ENCODE results near the gene GAS2. TPM values are rescaled to one million over a fixed set of nuclear protein-coding genes. Genes with fewer than 3 reads are reported as not detected.

The GAS2 gene
- total and polyA plus RNA-seq, 12 donors: 1.5 to 21.7 (median 12.5) TPM

GRCh38 chr11:22787551-22788162 is 121.2 kb downstream of the GAS2 start:
- ATAC-seq: no peak
- peaks cover 0 to 4% (median 0%) of the 10 kb centered on the region in 9 donors for H3K4me1 ChIP-seq

GRCh38 chr11:22792497-22792896 is 126.1 kb downstream of the GAS2 start:
- Histone ChIP-seq H3K36me3 (no peaks in the 10 kb centered on the region), H3K4me3 (no peak overlapping the region), H3K27ac (no peak overlapping the region), H3K4me1 (no peaks in the 10 kb centered on the region), H3K27me3 (no peaks in the 10 kb centered on the region), H3K9me3 (no peaks in the 10 kb centered on the region)
- ATAC-seq: peak in 2 of 8 donors; percentile 70 to 72
- TF ChIP-seq CTCF (IDR thresholded peaks at IDR 0.05): peak in 1 of 9 donors; percentile 10
- no peak for DNase-seq
- intact Hi-C loops (cut with DNase I): loop anchor here in 1 of 10 donors (5.0 kb wide), 1 partner anchor 460 kb away; no protein-coding TSS in a partner anchor
- 22 to 35% methylated on average over 3 of the region's 3 CpGs for WGBS, 2 donors

More at GRCh38 chr11:22787551-22788162, 121.2 kb downstream of the GAS2 start:
- Histone ChIP-seq H3K9me3 (peaks cover 0 to 5% (median 0%) of the 10 kb centered on the region in 11 donors), H3K27ac (no peak overlapping the region), H3K36me3 (no peaks in the 10 kb centered on the region), H3K4me3 (no peak overlapping the region), H3K27me3 (no peaks in the 10 kb centered on the region)
- 29 to 30% methylated on average over 9 of the region's 9 CpGs for WGBS, 2 donors
- DNase-seq: no peak
- intact Hi-C loops (cut with DNase I): loop anchor here in 9 of 10 donors (1.0 to 10.0 kb wide), 6 partner anchors 163 to 455 kb away; partner anchors contain the start of genes SLC17A6 (in 2 of the 9) and FANCF (in 1 of the 9)
- peak; percentile 45 to 85 (median 76) for TF ChIP-seq CTCF (IDR thresholded peaks at IDR 0.05)

GRCh38 chr11:22795914-22796313 is 129.5 kb downstream of the GAS2 start:
- H3K27me3 ChIP-seq: no peaks in the 10 kb centered on the region
- no peak for TF ChIP-seq CTCF (IDR thresholded peaks at IDR 0.05)
- DNase-seq (no peak), ATAC-seq (no peak)
- H3K9me3 ChIP-seq: no peaks in the 10 kb centered on the region
- no peak overlapping the region for H3K4me3 ChIP-seq
- no peak overlapping the region for H3K27ac ChIP-seq
- intact Hi-C loops (cut with DNase I): no loop called here
- WGBS, 2 donors: 96 to 100% methylated on average over 1 of the region's 1 CpG
- H3K36me3 ChIP-seq: no peaks in the 10 kb centered on the region
- peaks cover 0 to 5% (median 0%) of the 10 kb centered on the region in 9 donors for H3K4me1 ChIP-seq

DNA sequence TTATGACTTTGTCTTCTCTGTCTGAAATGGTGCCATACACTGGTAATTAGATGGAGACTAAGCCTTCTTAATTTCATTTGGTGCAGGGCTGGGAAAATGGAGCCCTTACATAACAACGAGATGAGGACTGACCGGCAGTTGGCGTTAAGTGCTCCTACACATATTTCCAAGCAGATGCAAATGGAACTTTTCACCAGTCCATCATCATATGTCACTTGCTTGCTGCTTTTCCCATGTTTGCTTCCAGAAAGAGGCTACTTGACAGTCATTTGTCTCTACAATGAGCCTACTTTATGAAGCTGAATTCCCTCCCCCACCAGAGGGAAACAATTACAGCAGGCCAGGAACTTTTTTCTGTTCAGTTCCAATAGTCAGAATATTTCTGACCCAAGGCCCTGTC is 130.6 kb downstream of the GAS2 start:
- Histone ChIP-seq H3K9me3 (no peaks in the 10 kb centered on the region), H3K36me3 (no peaks in the 10 kb centered on the region), H3K27ac (no peak overlapping the region), H3K27me3 (no peaks in the 10 kb centered on the region), H3K4me1 (peaks cover 0 to 5% (median 0%) of the 10 kb centered on the region in 9 donors), H3K4me3 (no peak overlapping the region)
- ATAC-seq: no peak
- 83 to 86% methylated on average over 3 of the region's 3 CpGs for WGBS, 2 donors
- no peak for DNase-seq
- no peak for TF ChIP-seq CTCF (IDR thresholded peaks at IDR 0.05)
- intact Hi-C loops (cut with DNase I): no loop called here
